HG02970 (cell line): ENCODE measurements around the gene CCL11.
"Not testable (repeated sequence)": the region's sequence is repeated elsewhere in the genome, so short reads cannot be mapped to it uniquely, and the experiment has no call there.

Source experiments
- ATAC-seq: cut with Tn5 transposase; IDR thresholded peaks from one replicate; pipeline ENCODE4 v1.9.1; 2021; ENCODE audit warnings: mild to moderate bottlenecking, moderate library complexity, moderate number of reproducible peaks; ENCODE audit not compliant: unreplicated experiment, low FRiP score

Gene CCL11

DNA sequence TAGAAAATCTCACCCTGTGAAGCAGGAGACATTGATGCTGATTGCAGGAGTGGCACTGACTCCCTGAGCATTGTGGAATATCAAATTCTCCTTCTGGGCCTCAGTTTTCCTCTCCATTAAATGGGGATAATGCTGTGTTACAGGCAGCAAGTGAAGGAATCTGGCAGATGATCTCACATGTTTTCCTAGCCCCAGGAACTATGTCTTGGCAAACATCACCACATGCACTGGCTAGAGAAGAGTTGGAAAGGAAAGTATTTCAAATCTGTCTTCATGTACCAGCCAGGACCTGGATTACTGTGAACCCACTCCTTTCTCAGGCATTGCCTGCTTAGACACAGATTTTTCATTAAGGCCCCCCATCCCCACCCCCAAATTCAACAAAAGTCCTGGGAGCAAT, 20.1 kb downstream of the CCL11 start:
- no peak for ATAC-seq

DNA sequence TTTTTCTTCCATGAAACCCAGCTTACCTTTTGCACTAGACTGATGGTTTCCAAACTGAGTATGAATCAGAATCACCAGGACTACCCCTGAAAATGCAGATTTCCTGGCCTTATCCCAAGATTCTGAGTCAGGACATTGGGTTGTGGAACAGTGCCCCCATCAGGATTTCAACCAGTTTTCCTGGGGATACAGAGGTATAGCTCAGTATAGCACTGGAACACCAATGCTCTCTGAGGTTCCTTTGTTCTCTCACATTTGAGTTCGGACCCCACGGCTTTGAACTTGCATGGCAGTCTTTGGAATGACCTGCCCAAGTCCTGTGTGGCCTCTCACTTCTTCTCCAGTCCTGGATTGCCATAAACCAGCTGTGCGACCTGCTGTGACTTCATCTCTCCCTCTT, 20.9 kb downstream of the CCL11 start:
- no peak for ATAC-seq

DNA sequence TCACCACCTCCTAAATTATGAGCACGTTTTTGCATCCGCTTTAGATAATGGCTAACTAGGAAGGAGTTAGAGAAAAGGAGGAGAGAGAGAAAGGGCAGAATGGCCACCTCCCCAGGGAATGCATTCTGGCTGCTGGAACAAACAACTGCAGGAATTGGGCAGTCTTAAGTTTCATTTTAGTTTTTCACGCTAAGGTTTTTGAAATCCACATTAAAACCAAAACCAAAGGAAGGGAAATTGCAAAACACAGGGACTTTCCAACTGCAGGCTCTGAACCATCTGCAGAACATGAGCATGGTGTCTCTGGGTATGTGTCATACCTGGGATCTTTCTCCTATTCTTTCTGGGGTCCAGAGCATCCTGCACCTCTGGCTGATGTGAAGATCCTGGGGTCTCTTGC, 21.6 kb downstream of the CCL11 start:
- no peak for ATAC-seq

DNA sequence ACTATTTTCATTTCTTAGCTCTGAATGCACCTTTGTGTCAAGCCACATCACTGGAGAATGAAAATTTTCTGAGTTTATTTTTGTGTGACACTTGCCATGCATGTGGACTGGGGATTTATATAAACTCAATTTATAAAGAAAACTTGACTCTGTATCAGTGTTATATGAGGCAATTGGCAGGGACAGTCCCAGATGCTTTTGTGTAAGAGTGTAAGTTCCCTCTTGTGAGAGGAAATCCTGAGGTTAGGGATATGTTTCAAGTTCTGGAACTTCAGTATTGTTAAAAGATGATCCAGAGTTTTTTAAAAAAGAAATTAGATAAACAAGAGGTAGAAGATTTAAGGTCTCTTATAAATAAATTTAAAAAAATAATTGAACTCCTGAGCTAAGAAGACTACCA, 22.8 kb downstream of the CCL11 start:
- no peak for ATAC-seq

DNA sequence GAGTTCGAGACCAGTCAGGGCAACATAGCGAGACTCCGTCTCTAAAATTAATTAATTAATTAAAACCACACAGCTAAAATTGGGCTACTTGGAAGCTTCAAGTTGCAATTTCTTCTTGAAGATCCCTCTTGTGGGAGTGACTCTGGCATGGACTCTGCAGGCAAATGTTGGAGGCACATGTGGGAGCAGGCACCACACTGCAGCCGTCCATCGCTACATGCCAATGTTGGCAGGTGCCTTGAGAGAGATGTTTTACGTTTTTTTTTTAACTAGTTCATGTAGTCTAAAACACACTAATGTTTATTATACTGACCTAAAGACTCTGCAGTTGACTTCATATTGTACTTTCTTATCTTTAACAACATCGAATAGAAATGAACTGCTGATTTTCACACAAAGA, 25.7 kb downstream of the CCL11 start:
- no peak for ATAC-seq

DNA sequence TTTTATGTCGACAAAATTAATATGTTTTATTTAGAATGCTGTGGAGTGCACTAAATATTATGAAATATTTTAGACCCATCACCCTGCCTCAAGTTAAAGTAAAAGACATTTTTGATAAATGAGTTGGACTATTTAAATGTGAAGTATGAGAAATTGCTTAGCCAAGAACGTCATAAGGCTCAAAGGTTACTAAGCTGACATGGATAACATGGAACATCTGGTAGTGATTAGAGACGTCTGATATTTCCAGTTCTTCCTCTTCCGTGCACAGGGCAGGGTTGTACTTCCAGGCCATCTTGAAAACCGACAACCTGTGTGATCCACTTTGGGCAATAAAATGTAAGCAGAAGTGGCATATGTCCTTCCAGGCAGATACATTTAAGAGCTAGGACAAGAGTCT, 26.5 kb downstream of the CCL11 start:
- ATAC-seq: no peak

DNA sequence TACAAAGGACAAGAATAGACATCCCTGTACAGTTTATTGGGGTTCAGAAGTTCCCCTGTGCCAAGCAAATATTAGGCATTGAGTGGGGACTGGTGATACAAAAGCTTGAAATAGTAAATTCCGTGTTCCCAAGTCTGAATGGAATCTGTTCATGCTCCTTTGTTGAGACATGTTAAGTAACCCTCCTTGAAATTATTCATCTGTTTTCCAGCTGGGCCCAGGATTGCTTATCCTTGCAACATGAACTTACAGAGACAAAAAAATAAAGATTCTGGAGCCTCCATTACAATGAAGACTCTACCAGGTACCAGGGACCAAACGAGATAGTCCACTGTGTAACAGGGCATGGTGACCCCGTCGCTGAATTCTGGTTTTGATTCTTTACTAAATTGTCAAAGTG, 27.6 kb downstream of the CCL11 start:
- no peak for ATAC-seq

DNA sequence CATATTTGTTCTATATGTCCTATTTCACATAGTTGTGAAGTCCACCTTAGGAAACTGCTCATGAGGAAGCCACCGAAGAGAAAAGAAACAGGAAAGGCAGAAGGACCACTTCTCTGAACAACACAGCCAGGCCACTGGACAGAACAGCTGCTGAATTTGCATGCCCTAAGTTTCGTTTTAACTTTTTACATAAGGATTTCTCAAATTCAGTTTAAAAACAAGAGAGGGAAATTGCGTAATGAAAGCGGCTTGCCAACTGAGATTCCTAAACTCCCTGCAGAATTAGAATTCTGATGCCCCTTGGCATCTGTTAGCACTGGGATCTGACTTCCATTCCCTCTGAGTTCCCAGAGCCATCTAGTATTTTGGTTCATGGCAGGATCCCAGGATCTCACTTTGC, 28.7 kb downstream of the CCL11 start:
- ATAC-seq: no peak

DNA sequence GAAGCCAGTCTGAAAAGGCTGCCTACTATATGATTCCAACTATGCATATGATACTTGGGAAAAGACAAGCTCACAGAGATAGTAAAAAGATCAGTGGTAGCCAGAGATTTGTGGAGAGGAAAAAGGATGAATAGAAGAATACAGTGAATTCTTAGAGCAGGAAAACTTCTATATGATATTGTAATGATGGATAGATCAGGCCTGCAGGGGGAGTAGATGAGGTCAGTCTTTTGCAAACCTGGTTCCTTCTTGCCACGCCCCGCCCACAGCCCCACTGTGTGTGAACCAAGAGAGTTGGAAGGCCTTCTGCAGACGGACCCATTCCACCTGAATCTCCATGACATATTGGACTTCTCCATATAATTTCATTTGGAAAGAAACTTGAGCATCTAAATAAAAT, 32.9 kb downstream of the CCL11 start:
- ATAC-seq: no peak

DNA sequence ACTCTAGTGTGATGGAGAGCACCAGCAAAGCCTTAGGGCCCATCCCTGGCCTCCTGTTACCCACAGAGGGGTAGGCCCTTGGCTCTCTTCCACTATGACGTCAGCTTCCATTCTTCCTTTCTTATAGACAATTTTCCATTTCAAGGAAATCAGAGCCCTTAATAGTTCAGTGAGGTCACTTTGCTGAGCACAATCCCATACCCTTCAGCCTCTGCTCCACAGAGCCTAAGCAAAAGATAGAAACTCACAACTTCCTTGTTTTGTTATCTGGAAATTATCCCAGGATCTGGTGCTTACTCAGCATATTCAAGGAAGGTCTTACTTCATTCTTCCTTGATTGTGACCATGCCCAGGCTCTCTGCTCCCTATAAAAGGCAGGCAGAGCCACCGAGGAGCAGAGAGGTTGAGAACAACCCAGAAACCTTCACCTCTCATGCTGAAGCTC, 33.5 kb downstream of the CCL11 start, which contains the start of gene CCL8:
TSS of gene CCL8 (plus strand) at position 397 of the 445 bp plus-strand sequence. CDS start 67 bp downstream, outside the sequence.
- no peak for ATAC-seq

DNA sequence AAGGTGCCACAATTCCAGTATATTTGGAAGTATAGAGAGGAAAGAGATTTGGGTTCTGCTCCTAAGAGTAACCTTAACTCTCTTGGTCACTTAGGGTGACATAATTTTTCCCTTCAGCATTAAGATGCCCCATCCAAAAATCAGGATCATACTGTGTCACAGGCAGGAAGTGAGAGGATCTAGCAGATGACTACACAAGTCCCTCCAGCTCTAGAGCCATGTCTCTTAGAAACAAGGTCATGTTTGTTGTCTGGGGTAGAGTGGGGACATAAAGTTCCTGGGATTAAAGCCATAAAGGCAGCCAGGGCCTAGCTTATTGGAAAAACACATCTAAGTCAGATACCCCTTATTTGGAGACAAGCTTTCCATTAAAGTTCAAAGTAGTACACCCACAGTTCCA, 36.4 kb downstream of the CCL11 start:
- ATAC-seq: no peak

DNA sequence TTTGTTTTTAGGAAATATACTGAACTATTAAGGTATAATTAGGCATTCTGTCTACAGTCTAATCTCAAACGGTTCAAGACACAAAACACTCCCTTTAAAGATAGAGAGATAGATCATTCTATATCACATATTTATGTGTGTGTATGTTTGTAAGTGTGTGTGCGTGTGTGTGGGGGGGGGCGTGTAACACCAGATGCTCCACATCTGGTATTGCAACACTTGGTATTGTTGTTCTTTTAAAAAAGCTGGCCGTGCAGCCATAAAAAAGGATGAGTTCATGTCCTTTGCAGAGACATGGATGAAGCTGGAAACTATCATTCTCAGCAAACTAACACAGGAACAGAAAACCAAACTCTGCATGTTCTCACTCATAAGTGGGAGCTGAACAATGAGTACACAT, 42.0 kb downstream of the CCL11 start:
- not testable (repeated sequence) for ATAC-seq

DNA sequence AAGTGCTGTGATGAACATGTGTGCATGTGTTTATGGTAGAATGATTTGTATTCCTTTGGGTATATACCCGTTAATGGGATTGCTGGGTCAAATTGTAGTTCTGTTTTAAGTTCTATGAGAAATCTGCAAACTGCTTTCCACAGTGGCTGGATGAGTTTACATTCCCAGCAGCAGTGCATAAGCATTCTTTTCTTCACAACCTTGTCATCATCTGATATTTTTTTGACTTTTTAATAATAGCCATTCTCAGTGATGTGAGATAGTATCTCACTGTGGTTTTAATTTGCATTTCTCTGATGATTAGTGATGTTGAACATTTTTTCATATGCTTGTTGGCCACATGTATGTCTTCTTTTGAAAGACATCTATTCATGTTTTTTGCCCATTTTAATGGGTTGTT, 52.2 kb downstream of the CCL11 start:
- no peak for ATAC-seq
